SHP77 treated with DMSO at 0.1 percent for 48 hours (cell line): ENCODE data around the gene SMIM20.
"Not testable (repeated sequence)": the region's sequence is repeated elsewhere in the genome, so short reads cannot be mapped to it uniquely, and the experiment has no call there.

ENCODE experiments used
- DNase-seq: peaks from one replicate; lab custom pipeline; 2025; lab: John Stamatoyannopoulos, UW

SMIM20 gene

DNA sequence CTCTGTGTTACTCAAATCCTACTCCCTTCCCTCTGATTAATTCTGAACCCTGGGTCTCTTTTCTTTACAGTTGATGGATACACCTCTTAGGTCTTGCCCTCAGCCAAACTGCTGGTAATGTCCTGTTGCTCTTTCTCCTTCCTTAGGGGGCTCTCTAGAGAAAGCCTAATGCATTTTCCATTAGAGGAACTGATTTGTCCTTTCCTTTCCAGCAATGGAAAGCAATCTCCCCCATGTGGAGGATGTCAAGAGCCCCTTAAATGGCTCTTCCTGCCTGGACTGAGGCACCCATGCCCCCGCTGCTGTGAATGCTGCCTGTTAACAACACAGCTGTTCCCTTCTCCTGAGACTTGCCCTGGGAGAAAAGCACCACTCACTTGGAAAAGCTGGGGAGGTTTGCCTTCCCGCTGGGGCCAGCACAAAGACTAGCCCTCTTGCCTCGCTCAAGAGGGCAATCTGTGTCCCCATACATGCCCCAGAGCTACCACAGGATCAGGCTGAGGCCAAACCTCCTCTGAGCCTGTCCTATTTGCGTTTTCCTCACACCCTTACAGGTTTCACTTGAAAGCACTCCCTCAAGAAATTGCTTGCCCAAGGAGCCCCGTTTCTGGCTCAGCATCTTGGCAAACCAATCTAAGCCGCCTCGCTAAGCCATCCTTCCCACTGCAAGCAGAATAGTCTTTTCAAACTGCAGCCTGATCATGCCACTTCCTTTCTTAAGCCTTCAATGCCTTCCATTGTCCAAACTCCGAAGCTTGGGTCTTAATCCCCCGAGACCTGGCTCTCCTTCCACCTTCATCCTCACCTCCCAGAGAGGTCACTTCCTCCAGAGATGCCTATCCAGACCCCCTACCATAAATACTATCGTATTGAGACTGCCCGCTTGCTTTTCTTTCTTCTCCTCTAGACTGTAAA, 23.2 kb upstream of the SMIM20 start:
- no peak for DNase-seq

DNA sequence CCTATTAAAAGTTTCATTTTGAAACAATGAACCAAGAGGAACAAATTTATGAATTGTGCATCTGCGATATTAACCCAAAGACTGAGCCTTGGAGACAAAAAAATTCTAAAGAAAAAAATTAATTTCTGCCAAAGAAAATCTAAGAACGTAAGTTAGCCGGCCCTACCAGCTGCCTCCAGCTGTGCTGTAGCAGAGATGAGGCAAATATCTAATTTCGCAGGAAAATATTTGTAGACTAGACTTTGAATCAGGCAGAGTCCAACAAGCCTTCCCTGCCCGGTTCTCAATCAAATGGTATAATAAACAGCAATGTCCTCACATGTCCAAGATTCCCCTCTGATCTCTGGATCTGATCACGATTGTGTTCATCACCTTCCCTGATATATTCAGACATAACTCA, 21.2 kb upstream of the SMIM20 start:
- no peak for DNase-seq

DNA sequence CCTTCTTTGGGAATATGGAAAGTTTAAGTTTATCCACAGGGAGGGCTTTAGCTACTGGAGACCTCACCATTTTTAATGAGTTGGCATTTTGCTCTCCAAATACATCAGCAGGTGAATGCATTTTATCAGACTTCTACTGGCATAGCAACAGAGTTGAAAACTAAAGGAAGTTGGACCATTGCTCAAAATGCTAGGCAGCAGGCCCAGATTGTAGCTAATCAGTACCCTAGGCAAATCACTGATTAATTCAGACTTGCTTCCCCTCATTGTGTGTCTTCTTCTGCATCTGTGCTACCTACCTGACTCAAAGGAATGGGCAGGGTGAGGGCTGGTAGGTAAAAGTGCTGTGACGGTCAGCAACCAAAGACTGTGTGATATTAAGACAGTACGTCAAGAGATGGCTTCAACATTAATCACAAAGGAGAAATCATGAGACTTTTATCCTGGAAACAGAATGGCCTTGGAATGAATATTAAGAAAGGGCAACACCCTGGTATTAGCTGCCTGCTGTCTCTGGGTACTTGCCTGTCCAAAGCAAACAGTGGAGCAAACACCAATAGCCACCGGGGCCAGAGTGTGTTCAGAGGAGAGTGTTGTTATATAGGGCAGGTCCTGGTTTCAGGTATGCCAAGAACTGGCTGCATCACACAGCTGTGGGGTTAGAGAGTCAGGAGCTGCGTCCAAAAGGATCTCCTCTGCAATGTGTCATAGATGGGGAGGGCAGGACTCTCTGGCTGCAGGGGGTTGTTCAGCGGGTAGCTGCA, 17.1 kb upstream of the SMIM20 start:
- DNase-seq = no peak

DNA sequence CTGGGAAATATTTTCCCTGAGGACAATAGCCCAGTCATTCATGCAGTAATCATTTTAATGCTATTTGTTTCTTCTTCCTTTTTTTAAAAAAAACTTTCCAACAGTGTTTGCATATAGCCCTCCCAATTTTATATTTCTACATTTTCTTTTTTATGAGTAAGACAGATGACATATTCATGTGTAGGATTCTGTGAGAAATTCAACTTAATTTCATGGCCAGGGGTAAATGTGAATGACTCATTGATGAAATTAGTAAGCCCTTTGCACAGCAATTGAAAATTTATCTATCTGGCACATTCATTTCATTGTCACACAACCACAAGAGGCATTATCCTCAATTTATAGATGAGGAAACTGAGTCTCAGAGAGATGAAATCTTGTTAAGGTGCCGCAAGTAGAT, 13.7 kb upstream of the SMIM20 start:
- no peak for DNase-seq

DNA sequence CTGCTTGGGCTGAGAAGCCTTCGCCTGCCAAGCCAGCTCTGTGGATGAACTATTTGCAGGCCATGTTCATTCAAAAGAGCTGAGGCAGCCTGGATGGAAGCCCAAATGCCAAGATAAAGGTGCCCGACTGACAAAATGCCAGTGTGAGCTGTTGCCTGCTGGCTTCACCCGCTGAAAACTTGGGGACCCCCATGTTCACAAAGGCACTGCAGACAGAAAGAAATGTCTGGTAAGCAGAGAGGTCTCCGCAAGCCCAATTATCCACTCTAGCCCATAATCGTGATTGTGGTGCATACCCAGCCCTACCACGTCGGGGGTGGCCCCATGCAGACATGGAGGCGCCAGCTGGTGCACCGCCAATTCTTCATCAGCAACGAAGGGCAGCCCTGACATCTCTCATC, 13.0 kb upstream of the SMIM20 start:
- DNase-seq = no peak

DNA sequence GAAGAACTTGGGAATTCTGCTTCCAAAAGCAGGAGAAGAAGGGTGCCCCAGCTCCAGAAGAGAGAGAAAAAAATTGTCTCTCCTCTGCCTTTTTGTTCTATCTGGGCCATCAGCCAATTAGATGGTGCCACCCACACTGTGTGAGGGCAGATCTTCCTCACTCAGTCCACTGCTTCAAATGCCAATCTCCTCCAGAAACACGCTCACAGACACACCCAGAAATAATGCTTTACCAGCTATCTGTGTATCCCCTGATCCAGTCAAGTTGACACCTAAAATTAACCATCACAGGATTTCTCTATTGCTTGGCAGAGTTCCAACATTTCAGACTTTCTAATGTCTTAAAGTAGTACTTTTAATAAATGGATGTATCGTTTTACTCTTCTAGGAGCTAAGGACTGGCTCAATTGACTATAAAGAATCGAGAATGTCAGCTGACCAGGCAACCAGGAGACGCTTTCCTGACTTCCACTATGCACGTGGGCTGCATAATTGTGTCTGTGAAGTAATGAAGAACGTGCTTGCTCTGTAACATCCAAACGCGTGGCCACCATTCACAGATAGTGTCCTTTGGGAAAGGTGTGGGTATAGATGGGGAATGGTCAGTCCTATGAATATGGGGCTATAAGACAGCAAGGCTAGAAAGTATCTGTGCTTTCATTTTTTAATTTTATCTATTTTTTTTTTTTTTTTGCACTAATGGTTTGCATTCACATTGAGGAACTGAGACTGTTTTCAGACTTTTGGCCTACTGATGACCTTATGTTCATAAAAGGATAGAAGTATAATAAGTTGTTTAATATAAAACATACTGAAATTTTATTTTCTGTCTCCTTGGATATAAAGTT, 9.9 kb upstream of the SMIM20 start:
- no peak for DNase-seq

DNA sequence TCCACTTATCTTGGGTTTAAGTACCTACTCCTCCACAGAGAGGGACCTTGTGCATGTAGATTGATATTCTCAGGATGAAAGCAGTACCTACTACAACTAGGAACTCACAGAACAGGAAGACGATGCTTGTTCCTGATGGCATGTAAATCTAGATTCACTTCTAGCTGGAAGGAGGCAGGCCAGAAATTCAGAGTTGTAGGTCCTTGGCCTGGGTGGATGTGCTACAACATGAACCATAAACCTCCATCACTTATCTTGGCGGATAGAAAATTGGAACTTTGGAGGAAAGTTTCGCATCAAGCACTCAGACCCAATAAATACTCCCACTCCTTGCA, 9.3 kb upstream of the SMIM20 start:
- no peak for DNase-seq

DNA sequence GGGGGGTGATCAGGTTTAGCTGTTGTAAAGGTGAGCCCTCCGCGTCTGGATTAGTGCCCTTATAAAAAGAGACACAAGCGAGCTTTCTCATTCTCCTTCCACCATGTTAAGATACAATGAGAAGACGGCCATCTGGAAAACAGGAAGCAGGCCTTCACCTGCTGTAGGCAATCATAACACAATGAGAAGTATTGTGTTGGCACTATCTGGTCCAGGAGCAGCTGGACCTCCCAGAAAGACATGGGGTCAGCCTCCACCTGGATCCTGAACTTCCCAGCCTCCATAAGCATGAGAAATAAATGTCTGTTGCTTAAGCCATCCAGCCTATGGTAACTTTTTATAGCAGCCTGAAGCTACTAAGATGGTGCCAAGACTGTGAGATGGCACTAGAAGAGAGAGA, 8.6 kb upstream of the SMIM20 start:
- no peak for DNase-seq

DNA sequence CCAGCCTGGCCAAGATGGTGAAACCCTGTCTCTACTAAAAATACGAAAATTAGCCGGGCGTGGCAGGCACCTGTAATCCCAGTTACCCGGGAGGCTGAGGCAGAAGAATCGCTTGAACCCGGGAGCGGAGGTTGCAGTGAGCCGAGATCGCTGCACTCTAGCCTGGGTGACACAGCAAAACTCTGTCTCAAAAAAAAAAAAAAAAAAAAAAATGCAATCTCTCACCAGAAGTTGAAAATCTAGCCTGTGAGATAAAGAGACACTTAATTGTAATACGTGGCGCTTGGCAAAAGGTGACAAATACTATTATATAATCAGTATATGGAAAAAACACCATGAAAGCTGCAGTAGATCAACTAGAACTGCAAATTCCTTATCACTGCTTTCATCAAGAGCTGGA, 7.9 kb upstream of the SMIM20 start:
- not testable (repeated sequence) for DNase-seq

DNA sequence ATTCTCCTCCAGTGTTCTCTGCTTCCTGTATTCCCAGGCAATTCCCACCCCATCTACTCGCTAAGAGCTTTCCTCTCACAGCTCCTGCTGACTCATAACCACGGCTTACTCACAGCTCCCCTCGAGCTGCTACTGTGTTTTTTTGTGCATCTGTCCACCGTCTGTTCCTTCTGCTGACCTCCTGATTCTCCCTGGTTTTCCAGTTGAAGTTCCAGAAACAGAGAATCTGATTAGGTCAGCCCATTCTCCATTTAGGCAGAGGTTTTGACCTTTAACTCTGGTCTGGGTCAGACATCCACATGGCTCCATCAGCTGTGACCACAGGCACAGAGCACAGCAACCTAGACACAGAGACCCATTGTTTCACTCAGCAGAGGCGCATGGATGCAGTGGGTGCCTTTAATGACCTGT, 5.5 kb upstream of the SMIM20 start:
- DNase-seq = no peak

DNA sequence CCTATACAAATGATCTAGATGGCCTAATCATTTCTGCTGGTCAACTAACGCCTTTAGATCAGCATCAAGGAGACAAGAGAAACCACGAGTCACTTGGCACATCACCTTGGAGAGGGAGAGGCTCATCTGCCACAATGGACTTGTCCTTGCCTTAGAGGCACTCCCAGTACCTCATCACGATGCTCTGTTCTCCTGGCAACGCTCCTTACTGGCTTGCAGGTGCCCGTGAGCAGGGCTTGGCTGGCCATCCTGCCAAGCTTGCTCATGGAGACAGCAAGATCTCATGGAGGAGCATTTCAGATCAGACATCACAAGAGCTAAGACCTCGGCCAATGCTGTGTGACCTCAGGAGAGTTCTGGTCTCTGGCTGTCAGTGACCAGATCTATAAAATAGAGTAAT, 2.7 kb upstream of the SMIM20 start:
- DNase-seq = no peak

DNA sequence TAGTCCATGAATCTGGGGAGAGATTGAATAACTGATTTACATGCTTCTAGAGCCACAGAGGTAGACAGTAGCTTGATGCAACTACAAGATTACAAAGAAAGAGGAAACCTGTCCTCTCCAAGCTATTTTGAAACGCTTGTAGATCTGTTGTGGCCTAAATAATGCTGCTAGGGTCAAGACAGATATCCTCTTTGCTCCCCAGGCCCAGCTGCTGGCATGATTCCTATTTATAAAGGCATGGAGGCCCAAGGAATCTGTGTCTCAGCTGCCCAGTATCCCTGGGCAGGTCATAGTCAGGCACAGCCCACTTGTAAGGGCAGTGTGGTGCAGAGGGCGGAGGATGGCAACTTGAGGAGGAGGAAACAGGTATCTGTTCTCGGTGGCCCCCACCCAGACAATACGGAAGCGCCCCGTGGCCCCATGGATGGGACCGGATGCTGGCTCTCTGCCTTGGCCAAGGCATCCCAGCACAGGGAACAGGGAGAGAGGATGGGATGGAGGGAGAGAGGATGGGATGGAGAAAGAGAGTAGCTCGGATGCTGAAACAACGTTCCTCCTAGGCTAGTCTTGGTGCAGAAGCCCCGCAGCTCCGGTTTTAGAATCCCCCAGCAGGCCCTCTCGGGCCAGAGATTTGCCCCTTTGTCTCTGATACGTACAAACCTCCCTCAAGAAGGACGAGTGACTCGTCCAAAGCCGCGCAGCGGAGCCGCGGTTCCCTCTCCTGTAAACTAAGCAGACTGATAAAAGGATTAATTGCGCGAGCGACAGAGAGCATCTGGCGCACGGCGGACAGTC, 767 bp upstream of the SMIM20 start:
- no peak for DNase-seq

DNA sequence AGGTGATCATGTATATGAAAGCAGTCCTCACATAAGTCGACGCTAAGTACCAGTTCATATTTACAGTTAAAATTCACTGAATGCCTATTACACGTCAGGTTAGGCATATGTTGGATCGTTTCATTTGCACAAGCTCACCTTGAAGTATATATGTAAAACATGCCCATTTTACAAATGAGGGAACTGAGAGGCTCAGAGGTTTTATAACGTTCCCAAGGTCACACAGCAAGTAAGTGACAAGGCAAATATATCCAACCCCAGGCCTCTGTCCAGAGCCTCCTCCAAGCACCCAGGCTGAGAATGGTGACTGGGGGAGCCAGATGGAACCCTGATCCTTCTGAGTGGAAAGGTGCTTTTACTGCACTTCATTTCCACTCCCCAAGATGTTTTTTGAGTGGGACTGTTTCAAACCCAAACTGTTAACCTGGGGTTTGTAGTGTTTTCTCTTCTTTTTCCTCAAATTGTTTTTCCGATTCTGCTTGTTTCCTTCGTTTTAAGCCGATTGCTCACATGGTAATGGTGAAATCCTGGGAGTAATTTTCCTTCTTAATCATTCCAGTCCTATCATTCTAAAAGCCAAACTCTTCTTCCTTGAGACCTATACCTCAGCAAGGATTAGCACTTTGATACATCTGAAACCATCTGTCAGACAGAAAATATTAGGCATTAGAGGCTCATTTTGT, 791 bp downstream of the SMIM20 start:
- DNase-seq = no peak

DNA sequence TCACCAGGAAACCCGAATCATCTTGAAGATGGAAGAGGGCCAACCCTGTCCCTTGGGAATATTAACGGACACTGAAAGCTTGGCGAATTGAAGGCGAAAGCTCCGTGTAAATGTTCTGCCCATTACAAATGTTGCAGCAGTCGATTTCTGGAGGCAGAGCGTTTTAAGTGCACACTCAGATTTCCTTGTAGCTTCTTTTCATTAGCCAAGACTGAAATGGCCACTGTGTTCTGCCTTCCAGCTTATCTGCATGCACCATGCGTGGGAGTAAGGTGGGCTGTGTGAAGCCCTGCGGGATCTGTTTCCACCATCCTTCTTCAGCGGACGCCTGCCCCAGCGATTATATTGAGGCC, 1.3 kb downstream of the SMIM20 start:
- no peak for DNase-seq

DNA sequence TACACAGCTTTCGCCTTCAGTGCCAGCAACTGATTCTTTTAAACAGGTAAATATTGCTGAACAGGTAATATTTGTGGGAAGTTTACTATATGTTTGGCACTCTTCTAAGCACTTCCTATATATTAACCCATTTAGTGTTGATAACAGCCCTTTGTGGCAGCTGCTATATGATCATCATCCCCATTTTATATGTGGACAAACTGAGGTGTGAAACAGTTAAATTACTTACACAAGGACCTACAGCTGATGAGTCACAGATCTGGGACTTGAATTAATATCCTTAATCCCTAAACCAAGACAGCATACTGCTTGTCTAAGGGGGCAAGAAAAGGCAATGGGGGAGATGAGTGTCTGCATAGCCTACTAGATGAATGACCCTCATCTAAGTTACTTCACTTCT, 2.9 kb downstream of the SMIM20 start:
- DNase-seq = no peak

DNA sequence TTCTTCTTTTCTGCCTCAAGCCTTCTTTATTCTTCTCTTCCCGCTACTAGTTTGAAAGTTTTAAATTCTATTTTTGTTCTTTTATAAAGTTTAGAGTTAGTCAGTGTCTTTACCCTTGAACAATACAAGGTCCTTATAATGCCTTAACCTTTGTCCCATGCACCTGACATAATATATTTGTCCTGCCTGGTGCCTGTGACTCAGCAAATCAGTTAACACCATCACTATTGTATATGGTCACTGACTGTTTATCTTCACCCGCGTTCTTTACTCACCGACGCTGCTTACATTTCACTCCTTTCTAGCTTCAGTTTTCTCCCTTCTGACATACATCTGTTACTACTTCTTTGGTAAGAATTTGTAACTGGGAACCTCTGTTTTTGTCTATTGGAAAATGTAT, 5.7 kb downstream of the SMIM20 start:
- no peak for DNase-seq

DNA sequence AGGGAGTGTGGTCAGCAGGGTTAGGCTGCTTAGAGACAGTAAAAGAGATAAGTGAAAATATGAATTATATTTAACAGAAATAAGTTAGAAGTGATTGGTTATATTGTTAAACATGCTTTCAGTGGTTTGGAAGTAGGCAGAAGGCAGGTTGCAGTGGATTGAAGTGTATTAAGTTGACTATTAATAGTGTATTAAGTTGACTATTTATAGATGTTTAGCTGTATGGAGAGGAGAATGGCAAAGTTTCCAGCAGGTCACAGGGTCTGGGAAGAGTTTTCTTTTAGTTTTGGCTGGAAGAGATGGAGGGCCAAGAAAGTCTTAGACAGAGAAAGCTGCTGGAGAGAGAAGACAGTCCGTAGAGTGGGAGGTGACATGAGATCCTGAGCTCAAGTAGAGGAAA, 7.9 kb downstream of the SMIM20 start:
- DNase-seq = no peak

DNA sequence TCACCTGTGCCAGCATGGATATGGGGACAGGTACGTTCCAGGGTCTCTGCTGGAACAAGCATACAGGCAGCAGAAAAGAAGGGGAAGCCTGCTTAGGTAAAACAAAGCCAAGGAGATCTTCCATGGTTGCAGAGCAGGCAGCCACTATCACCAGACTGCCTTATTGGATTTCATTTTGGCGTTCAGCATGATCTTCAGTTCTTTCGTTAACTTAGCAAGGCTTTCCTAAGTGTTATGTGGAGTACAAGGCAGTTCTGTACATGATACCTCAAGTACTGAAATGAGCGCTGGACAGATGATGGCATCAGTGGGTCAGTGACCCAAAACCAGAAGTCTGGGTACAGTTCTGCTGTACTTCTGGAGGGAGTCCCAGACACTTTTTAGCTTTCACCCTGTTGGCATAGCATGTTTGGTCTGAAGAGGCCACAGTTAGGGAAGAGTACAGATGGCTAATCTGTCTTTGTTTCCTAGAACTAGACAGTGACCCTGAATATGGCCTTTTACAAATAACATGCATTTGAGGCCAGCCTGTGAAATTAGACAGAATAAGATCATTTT, 8.9 kb downstream of the SMIM20 start:
- DNase-seq = no peak

DNA sequence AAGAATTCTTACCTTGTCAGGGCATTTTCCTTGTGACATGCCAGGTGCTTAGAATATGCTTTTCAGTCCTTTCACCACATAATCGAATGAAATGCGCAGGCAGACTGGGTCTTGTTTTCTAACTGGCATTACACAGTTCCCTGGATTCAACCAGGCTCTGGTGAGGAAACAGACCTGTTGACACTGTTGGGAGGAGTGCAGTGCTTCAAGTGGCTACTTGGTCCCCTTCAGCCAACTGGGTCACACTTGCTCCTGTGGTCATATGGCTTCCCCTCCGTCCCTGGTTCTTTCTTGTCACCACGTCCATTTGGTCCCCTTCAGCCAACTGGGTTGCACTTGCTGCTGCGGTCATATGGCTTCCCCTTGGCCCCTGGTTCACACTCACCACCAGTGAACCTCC, 9.7 kb downstream of the SMIM20 start:
- DNase-seq = no peak

DNA sequence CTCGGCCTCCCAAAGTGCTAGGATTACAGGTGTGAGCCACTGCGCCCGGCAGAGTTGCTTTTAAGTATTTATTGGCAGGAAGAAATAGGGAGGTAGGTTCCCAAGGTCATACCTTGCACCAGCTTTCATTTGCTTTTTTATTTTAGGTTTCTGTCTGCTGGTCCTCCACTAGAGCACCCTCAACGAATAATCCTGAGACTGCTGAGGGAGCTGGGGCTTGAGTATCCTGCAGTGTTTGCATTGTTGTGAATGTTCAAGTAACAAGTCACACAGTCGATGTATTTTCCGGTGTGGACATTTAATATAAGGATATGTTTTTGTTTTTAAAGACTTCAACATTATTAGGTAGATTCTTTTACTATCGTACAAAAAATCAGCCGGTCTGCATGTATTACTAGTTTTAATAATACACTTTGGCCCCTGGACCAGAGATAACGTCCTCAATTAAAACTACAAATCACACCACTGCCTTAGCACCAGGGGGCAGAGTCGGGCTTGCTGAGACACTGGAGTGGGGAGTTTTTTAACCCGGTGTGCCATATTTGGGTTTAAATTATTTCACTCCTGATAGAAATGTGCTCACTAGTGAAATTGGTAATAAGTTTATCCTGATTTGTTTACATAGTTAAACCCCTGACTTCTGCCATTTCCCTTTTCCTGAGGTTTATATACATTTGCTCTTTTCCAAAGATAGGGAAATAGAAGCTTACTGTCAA, 11.6 kb downstream of the SMIM20 start:
- no peak for DNase-seq
